Putamen (tissue), 1 donor: ENCODE measurements around the gene IRX1.

Source experiments
- DNase-seq: peaks from one replicate; pipeline ENCODE4 v3.0.0-alpha.2; 2016; ENCODE audit warnings: low spot score

The IRX1 gene

DNA sequence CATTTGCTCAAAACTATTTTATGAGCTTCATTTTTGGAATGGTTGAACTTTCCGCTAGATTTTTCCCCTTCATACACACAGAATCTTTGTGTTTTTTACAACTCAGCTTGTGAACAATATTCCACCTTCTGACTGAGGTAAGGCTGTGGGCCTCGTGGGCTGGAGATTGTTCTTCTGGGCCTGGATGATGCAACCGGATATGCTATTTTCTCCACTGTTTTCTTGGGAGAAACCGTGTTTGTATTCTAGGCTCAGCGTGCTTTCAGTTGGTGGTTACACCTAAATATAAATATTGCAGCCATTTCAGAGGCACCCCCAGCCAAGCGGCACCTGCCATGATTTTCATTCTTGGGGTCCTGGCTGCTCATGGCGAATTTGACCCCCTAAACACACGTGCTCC lies 55.2 kb downstream of the IRX1 start:
- DNase-seq: no peak
